Measurements from ENCODE around the gene AOC2.

DNA sequence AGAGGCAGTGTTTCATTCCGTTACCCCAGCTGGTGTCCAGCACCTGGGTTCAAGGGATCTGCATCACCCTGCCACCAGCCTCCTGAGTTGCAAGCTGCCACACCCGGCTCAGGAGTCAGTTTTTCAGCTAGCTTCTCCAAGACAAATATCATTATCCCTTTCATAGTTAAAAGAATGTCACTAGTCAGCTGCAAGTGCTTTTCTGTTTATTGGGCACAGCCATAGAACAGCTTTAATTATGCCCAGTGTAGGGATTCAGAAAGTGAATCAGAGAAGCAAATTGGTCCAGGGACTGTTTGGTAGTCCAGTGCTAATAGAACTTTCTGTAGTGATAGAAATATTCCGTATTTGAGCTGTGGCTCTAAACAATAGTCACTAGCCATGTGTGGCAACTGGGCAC is 3.7 kb downstream of the AOC2 start:
- TF ChIP-seq, protein P1, sequence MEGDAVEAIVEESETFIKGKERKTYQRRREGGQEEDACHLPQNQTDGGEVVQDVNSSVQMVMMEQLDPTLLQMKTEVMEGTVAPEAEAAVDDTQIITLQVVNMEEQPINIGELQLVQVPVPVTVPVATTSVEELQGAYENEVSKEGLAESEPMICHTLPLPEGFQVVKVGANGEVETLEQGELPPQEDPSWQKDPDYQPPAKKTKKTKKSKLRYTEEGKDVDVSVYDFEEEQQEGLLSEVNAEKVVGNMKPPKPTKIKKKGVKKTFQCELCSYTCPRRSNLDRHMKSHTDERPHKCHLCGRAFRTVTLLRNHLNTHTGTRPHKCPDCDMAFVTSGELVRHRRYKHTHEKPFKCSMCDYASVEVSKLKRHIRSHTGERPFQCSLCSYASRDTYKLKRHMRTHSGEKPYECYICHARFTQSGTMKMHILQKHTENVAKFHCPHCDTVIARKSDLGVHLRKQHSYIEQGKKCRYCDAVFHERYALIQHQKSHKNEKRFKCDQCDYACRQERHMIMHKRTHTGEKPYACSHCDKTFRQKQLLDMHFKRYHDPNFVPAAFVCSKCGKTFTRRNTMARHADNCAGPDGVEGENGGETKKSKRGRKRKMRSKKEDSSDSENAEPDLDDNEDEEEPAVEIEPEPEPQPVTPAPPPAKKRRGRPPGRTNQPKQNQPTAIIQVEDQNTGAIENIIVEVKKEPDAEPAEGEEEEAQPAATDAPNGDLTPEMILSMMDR (IDR thresholded peaks at IDR 0.05; ENCODE audit: poor library complexity) = no peak
- TF ChIP-seq EZH2 (IDR thresholded peaks at IDR 0.05; ENCODE audit: borderline replicate concordance) (no peak), EZH2phosphoT487 (IDR thresholded peaks at IDR 0.05; ENCODE audit: low read depth, severe bottlenecking, unreplicated experiment) (no peak)

All from hepatocyte (in vitro differentiated cells).